GM12878 (cell line): Measurements from ENCODE around the gene LRRC3C. TPM values are rescaled to one million over a fixed set of nuclear protein-coding genes. Genes with fewer than 3 reads are reported as not detected.
A peak's percentile ranks its signal among the peaks of the same experiment; 100 is the strongest.

Experiments
- ATAC-seq: fragments of 200-7000 bp; cut with Tn5 transposase; 3 replicates; pipeline ENCODE4 v1.9.1; 2020; ENCODE audit warnings: mild to moderate bottlenecking, moderate library complexity
- BruUV-seq: library from RNA; stranded (reverse); fragments of 400-500 nt; replicated peaks from 2 replicates; lab custom pipeline; 2021; lab: Mats Ljungman, UMichigan
- CTCF ChIA-PET: fragments of 300-600 bp; sonication (Branson Sonifier 250); formaldehyde crosslinking; extraction: SDS; loops from one replicate; lab custom pipeline; 2021; ENCODE audit warnings: inconsistent platforms; lab: Yijun Ruan, JAX
- POLR2A ChIA-PET: fragments of 350-600 bp; formaldehyde crosslinking; extraction: SDS; loops from one replicate; lab custom pipeline; 2021; ENCODE audit warnings: inconsistent platforms; lab: Charles Lee
- RAD21 ChIA-PET: fragments of 300-600 bp; sonication (Branson Sonifier 250); formaldehyde crosslinking; loops from one replicate; lab custom pipeline; 2023; ENCODE audit warnings: antibody characterized with exemption; ENCODE audit not compliant: unreplicated experiment; lab: Charles Lee
- SMC1A ChIA-PET: fragments of 300-600 bp; sonication (Branson Sonifier 250); formaldehyde crosslinking; loops from one replicate; lab custom pipeline; 2023; ENCODE audit not compliant: unreplicated experiment, uncharacterized antibody; lab: Charles Lee
- DNase-seq: peaks from one replicate; pipeline ENCODE4 v3.0.0-alpha.2; 2011; ENCODE audit warnings: low read depth, low spot score
- FAIRE-seq: peaks from 3 replicates; lab custom pipeline; 2011; peaks lifted over from hg19 to GRCh38; lab: Jason Lieb, UNC
- H2AFZ ChIP-seq: 2 replicates; pipeline ENCODE4 v1.6.0; 2011; ENCODE audit warnings: low read depth, low read length, control low read depth; ENCODE audit not compliant: control insufficient read depth
- H3K27ac ChIP-seq: 2 replicates; pipeline ENCODE4 v1.5.1; 2011; ENCODE audit warnings: control low read depth; ENCODE audit not compliant: control insufficient read depth, insufficient read depth
- H3K27me3 ChIP-seq, 2 experiments: replicated peaks in 1 of 2; 2 replicates each; pipeline versions ENCODE4 v1.6.0 to v1.6.1; 2011; ENCODE audit warnings: low read length in 1 of 2; ENCODE audit not compliant: control insufficient read depth in 2 of 2, insufficient read depth in 2 of 2
- H3K36me3 ChIP-seq, 2 experiments: 2 replicates each; pipeline ENCODE4 v1.5.1; 2011; ENCODE audit warnings: low read length in 1 of 2; ENCODE audit not compliant: control insufficient read depth in 2 of 2, insufficient read depth in 2 of 2
- H3K4me1 ChIP-seq: 2 replicates; pipeline ENCODE4 v1.6.1; 2011; ENCODE audit warnings: mild to moderate bottlenecking, low read length, moderate library complexity, mixed read lengths; ENCODE audit not compliant: control insufficient read depth, insufficient read depth
- H3K4me2 ChIP-seq: 2 replicates; pipeline ENCODE4 v1.6.0; 2011; ENCODE audit warnings: control low read depth; ENCODE audit not compliant: control insufficient read depth, insufficient read depth
- H3K4me3 ChIP-seq: fragments of 200-600 bp; sonication (generic); 2 replicates; pipeline ENCODE4 v1.5.1; 2016
- H3K79me2 ChIP-seq: 2 replicates; pipeline ENCODE4 v1.6.0; 2011; ENCODE audit warnings: low read length; ENCODE audit not compliant: control insufficient read depth, insufficient read depth
- H3K9ac ChIP-seq: 2 replicates; pipeline ENCODE4 v1.8.0; 2011; ENCODE audit warnings: low read length, control low read depth, mixed read lengths; ENCODE audit not compliant: control insufficient read depth, insufficient read depth
- H3K9me3 ChIP-seq: replicated peaks from 3 replicates; pipeline ENCODE4 v1.5.1; 2011; ENCODE audit warnings: mild to moderate bottlenecking, low read length; ENCODE audit not compliant: control insufficient read depth, insufficient read depth
- H4K20me1 ChIP-seq: 2 replicates; pipeline ENCODE4 v1.6.0; 2011; ENCODE audit not compliant: control insufficient read depth, insufficient read depth
- GABPA ChIP-seq: IDR thresholded peaks from 2 replicates; pipeline ENCODE4 v1.6.1; 2014; ENCODE audit warnings: antibody characterized with exemption, low read depth, mild to moderate bottlenecking, inconsistent platforms
- MLLT1 ChIP-seq: fragments of 450-650 bp; IDR thresholded peaks from 2 replicates; pipeline ENCODE4 v1.6.1; 2016; ENCODE audit warnings: mild to moderate bottlenecking
- MYB ChIP-seq: fragments of 150-350 bp; IDR thresholded peaks from 2 replicates; pipeline ENCODE4 v1.6.1; 2014; ENCODE audit warnings: mild to moderate bottlenecking, low read depth, low read length, borderline replicate concordance
- POLR2AphosphoS2 ChIP-seq: IDR thresholded peaks from 2 replicates; pipeline ENCODE4 v1.6.1; 2011; ENCODE audit warnings: low read depth, mild to moderate bottlenecking, low read length, improper control_type of control experiment, moderate library complexity
- RFX5 ChIP-seq: IDR thresholded peaks from 2 replicates; pipeline ENCODE4 v1.6.1; 2011; ENCODE audit warnings: low read depth, low read length, improper control_type of control experiment
- SP1 ChIP-seq: IDR thresholded peaks from one replicate; pipeline ENCODE4 v1.6.1; 2011; ENCODE audit warnings: low read depth, low read length
- ZBTB11 ChIP-seq: fragments of 450-650 bp; formaldehyde crosslinking; IDR thresholded peaks from 2 replicates; pipeline ENCODE4 v1.5.0; 2022; ENCODE audit warnings: mild to moderate bottlenecking, missing genetic modification characterization
- WGBS: methylation state at CpG from one replicate; pipeline ENCODE4 v1.1.6; 2016; ENCODE audit warnings: low lambda C conversion rate; ENCODE audit not compliant: insufficient replicate concordance, insufficient coverage; ENCODE audit errors: missing lambda C conversion rate; 5-methylcytosine and 5-hydroxymethylcytosine counted together
- in situ Hi-C: fragments of 300-500 bp; cut with MboI; formaldehyde crosslinking; loops from 9 replicates; pipeline ENCODE4 v1.14.3; 2018; ENCODE audit warnings: mixed read lengths
- intact Hi-C: fragments of 100-400 bp; cut with micrococcal nuclease; formaldehyde crosslinking; loops from one replicate; pipeline ENCODE4 v1.14.2; 2022; ENCODE audit not compliant: unreplicated experiment
- polyA plus RNA-seq, 11 experiments: library from polyadenylated mRNA; depleted of rRNA in 4 of 11; unstranded in 6 of 11; stranded (reverse) in 5 of 11; fragments of >200 nt; fragmentation: Nextera tagmentation in 4 of 11; fragmentation: Illumina TruSeq in 1 of 11; extraction: Ambion mirVana in 4 of 11; extraction: Trizol in 1 of 11; gene quantifications; 1 replicate in 1 of 11; 2 replicates in 10 of 11; pipeline versions ENCODE4 v1.2.1 to v1.2.3, GENCODE V29; 2011 to 2016; ENCODE audit warnings: inconsistent platforms in 2 of 11, missing spikeins in 2 of 11, low read depth in 1 of 11
- total RNA-seq, 4 experiments: library from RNA; depleted of rRNA in 3 of 4; stranded (reverse); fragments of >200 nt in 3 of 4; fragmentation: Illumina TruSeq in 1 of 4; extraction: Trizol in 1 of 4; gene quantifications; 2 replicates each; pipeline versions ENCODE4 v1.2.1 to v1.2.3, GENCODE V29; 2013 to 2021

Gene LRRC3C
- total and polyA plus RNA-seq, 10 of the 15 experiments (the other 5 are each of a cell fraction or from before 2014, with no cell fraction given), result not detected

DNA sequence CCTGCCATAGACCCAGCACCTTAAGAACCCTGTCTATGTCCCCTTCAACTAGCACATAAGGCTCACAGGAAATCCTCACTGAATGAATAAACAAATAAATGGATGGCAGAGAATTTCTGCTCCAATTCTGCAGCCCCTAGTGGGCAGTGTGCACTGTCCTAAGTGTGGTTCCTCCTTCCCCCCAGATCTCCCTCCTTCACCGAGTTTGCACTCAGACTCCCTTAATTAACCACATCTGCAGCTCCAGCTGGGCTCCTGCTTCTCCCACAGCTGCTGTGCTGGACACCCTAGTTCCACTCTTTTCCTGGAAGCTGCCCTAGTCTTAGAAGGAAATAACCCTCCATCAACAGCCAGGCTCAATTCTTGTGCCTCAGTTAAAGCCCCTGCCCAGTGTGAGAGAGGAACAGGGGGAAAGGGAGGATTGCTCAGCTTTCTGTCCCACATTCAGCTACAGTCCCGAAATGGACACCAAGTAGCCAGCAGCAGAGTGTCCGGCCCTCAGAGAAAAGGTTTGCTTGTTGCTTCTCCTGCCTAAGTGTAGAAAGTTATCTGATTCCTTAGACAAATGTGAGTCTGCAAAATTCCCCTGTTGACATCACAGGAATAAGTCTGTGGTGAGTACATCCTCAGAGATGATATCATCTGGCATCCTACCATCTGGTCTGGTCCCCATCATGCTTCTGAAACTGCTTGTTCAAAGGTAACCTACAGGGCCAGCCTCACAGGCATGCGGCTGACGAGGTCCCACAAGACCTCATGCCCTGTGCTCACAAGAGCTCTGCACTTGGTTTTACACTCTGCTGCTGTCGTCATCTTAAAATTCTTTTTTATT is 12.3 kb downstream of the LRRC3C start (continued):
- TF ChIP-seq ZBTB11 (CRISPR knock-in tag), result no peak
- TF ChIP-seq MLLT1, result peak; percentile 96
- TF ChIP-seq SP1, result peak; percentile 10
- TF ChIP-seq RFX5, result no peak

GRCh38 chr17:39943702-39944392 is 16.3 kb downstream of the LRRC3C start:
- Histone ChIP-seq H3K4me1 (peaks cover 12% of the 10 kb centered on the region), H4K20me1 (no peaks in the 10 kb centered on the region), H3K9ac (no peak overlapping the region), H3K36me3 (no peaks in the 10 kb centered on the region), H3K9me3 (no peaks in the 10 kb centered on the region), H3K4me3 (no peak overlapping the region)
- SMC1A ChIA-PET, result no interaction called here
- WGBS, result 76% methylated on average over 14 of the region's 14 CpGs
- POLR2A ChIA-PET, result interaction anchor here (0.6 kb wide), 1 partner anchor 445 kb away, joined by 3 read pairs; no protein-coding TSS in a partner anchor
- intact Hi-C loops, result no loop called here
- no peak for TF ChIP-seq MYB
- no peak for TF ChIP-seq GABPA
- TF ChIP-seq POLR2AphosphoS2, result no peak
- TF ChIP-seq, all 136 proteins: peak for 0
- no peak overlapping the region for H3K27ac ChIP-seq
- no peak overlapping the region for H2AFZ ChIP-seq
- RAD21 ChIA-PET, result no interaction called here
- CTCF ChIA-PET, result no interaction called here
- in situ Hi-C loops, result no loop called here
- FAIRE-seq (no peak), ATAC-seq (no peak), DNase-seq (no peak)
- no peaks in the 10 kb centered on the region for H3K79me2 ChIP-seq
- H3K27me3 ChIP-seq, result no peaks in the 10 kb centered on the region
- H3K4me2 ChIP-seq, result no peak overlapping the region
- no TSS peak for BruUV-seq
